Measurements from ENCODE around the gene RCBTB2. TPM values are rescaled to one million over a fixed set of nuclear protein-coding genes. Genes with fewer than 3 reads are reported as not detected.
"Not testable (repeated sequence)": the region's sequence is repeated elsewhere in the genome, so short reads cannot be mapped to it uniquely, and the experiment has no call there.

RCBTB2 gene
- total RNA-seq, 2 experiments from 2014 or later = 6.1 to 6.5 TPM

GRCh38 chr13:48456546-48456945, 76.3 kb downstream of the RCBTB2 start:
- Mint-ChIP-seq H3K4me1 (ENCODE audit: low read depth) (peaks cover 6% of the 10 kb centered on the region), H3K36me3 (ENCODE audit: low read depth) (peaks cover 83% of the 10 kb centered on the region), H3K4me3 (no peak overlapping the region), H3K9me3 (peaks cover 4% of the 10 kb centered on the region), H3K27ac (no peak overlapping the region), H3K27me3 (no peaks in the 10 kb centered on the region)
- intact Hi-C loops (cut with DNase I, micrococcal nuclease) = no loop called here
- CTCF ChIA-PET = interaction anchor here (2.2 kb wide), 1 partner anchor 49 kb away, joined by 5 read pairs; no protein-coding TSS in a partner anchor
- DNase-seq = no peak
- TF ChIP-seq CTCF (IDR thresholded peaks at IDR 0.05) = no peak
- POLR2A ChIA-PET = no interaction called here
- no peak for ATAC-seq (ENCODE audit: poor library complexity)
- Histone ChIP-seq H3K4me3 (ENCODE audit: low read length) (no peak overlapping the region), H3K36me3 (ENCODE audit: insufficient read depth, low read length) (peaks cover 31% of the 10 kb centered on the region), H3K27me3 (ENCODE audit: control insufficient read depth in 1 of 2, insufficient read depth in 2 of 2, low read length in 2 of 2) (no peaks in the 10 kb centered on the region), H3K9me3 (ENCODE audit: control insufficient read depth in 1 of 2, insufficient read depth in 1 of 2, low read length in 2 of 2) (no peaks in the 10 kb centered on the region), H3K4me1 (ENCODE audit: insufficient read depth, low read length) (no peaks in the 10 kb centered on the region), H3K27ac (ENCODE audit: low read depth in 1 of 2, low read length in 2 of 2) (no peak overlapping the region)

- H3K27ac Mint-ChIP-seq; H3K4me3 ChIP-seq (ENCODE audit: low read length); H3K9me3 ChIP-seq (ENCODE audit: control insufficient read depth in 1 of 2, insufficient read depth in 1 of 2, low read length in 2 of 2); ATAC-seq (ENCODE audit: poor library complexity); H3K27me3 Mint-ChIP-seq; POLR2A ChIA-PET; H3K4me1 ChIP-seq (ENCODE audit: insufficient read depth, low read length); H3K4me3 Mint-ChIP-seq; intact Hi-C loops (cut with DNase I, micrococcal nuclease); H3K27ac ChIP-seq (ENCODE audit: low read depth in 1 of 2, low read length in 2 of 2); DNase-seq; H3K9me3 Mint-ChIP-seq; H3K27me3 ChIP-seq (ENCODE audit: control insufficient read depth in 1 of 2, insufficient read depth in 2 of 2, low read length in 2 of 2): not testable (repeated sequence)
- CTCF ChIA-PET = interaction anchor here (1.1 kb wide), 1 partner anchor 129 kb away, joined by 3 read pairs; no protein-coding TSS in a partner anchor
- Mint-ChIP-seq H3K4me1 (ENCODE audit: low read depth) (peaks cover 14% of the 10 kb centered on the region), H3K36me3 (ENCODE audit: low read depth) (peaks cover 50% of the 10 kb centered on the region)
- peaks cover 14% of the 10 kb centered on the region for H3K36me3 ChIP-seq (ENCODE audit: insufficient read depth, low read length)
Measured at GRCh38 chr13:48451196-48451595, 81.7 kb downstream of the RCBTB2 start.

GRCh38 chr13:48449656-48450055, 83.2 kb downstream of the RCBTB2 start:
- Mint-ChIP-seq H3K36me3 (ENCODE audit: low read depth) (peaks cover 42% of the 10 kb centered on the region), H3K4me3 (no peak overlapping the region)
- POLR2A ChIA-PET = no interaction called here

More at GRCh38 chr13:48449656-48450055, 83.2 kb downstream of the RCBTB2 start:
- ATAC-seq (ENCODE audit: poor library complexity) = no peak
- CTCF ChIA-PET = interaction anchor here (0.6 kb wide), 1 partner anchor 55 kb away, joined by 4 read pairs; no protein-coding TSS in a partner anchor
- Mint-ChIP-seq H3K27ac (no peak overlapping the region), H3K27me3 (no peaks in the 10 kb centered on the region), H3K9me3 (peaks cover 9% of the 10 kb centered on the region), H3K4me1 (ENCODE audit: low read depth) (peaks cover 11% of the 10 kb centered on the region)
- Histone ChIP-seq H3K4me3 (ENCODE audit: low read length) (no peak overlapping the region), H3K36me3 (ENCODE audit: insufficient read depth, low read length) (peaks cover 12% of the 10 kb centered on the region), H3K27me3 (ENCODE audit: control insufficient read depth in 1 of 2, insufficient read depth in 2 of 2, low read length in 2 of 2) (no peaks in the 10 kb centered on the region), H3K27ac (ENCODE audit: low read depth in 1 of 2, low read length in 2 of 2) (no peak overlapping the region), H3K9me3 (ENCODE audit: control insufficient read depth in 1 of 2, insufficient read depth in 1 of 2, low read length in 2 of 2) (peaks cover 0 to 5% of the 10 kb centered on the region in 2 experiments), H3K4me1 (ENCODE audit: insufficient read depth, low read length) (peaks cover 4% of the 10 kb centered on the region)
- no peak for TF ChIP-seq CTCF (IDR thresholded peaks at IDR 0.05)
- no peak for DNase-seq
- intact Hi-C loops (cut with DNase I, micrococcal nuclease) = loop anchor here in 1 of 2 experiments (5.0 kb wide), 1 partner anchor 37 kb away; the partner anchor contains the start of gene LPAR6
